NT2/D1 (cell line): ENCODE measurements around the gene N4BP2.

ENCODE experiments used
- YY1 ChIP-seq: IDR thresholded peaks from 2 replicates; pipeline ENCODE4 v1.6.1; 2011; ENCODE audit not compliant: insufficient read length, insufficient read depth
- ZNF274 ChIP-seq: IDR thresholded peaks from 2 replicates; pipeline ENCODE4 v1.6.1; 2011; ENCODE audit warnings: mild to moderate bottlenecking, low read depth, low read length

- no peak for TF ChIP-seq ZNF274
- TF ChIP-seq YY1: no peak
Measured at GRCh38 chr4:40121515-40121914, 64.9 kb downstream of the N4BP2 start.
